Gastroesophageal sphincter (tissue), 3 donors: ENCODE data around the gene RERE.

Experiments
- CTCF ChIP-seq, 4 experiments: fragments of 200-600 bp in 2 of 4; fragments of 450-650 bp in 2 of 4; sonication (generic) in 1 of 4; IDR thresholded peaks; one replicate each; pipeline ENCODE4 v1.5.1; 2017 to 2019; ENCODE audit warnings: antibody characterized with exemption in 4 of 4, mild to moderate bottlenecking in 2 of 4, moderate library complexity in 2 of 4
- POLR2A ChIP-seq, 2 donors: fragments of 450-650 bp; IDR thresholded peaks; one replicate each; pipeline ENCODE4 v1.6.1; 2017; ENCODE audit warnings: antibody characterized with exemption in 2 of 2, mild to moderate bottlenecking in 2 of 2, moderate library complexity in 1 of 2
- POLR2AphosphoS5 ChIP-seq: sonication (generic); formaldehyde crosslinking; IDR thresholded peaks from one replicate; pipeline ENCODE4 v1.6.1; 2017; ENCODE audit warnings: antibody characterized with exemption

GRCh38 chr1:8607906-8608305 lies 209.5 kb downstream of the RERE start:
- TF ChIP-seq CTCF (IDR thresholded peaks at IDR 0.05) = no peak
- no peak for TF ChIP-seq POLR2A (IDR thresholded peaks at IDR 0.05)
- TF ChIP-seq POLR2AphosphoS5 = no peak
